ENCODE measurements around the gene CARNS1. TPM values are rescaled to one million over a fixed set of nuclear protein-coding genes. Genes with fewer than 3 reads are reported as not detected.

Gene CARNS1
- total and polyA plus RNA-seq, 4 donors, result 0.38 to 9.3 (median 7.6) TPM

DNA sequence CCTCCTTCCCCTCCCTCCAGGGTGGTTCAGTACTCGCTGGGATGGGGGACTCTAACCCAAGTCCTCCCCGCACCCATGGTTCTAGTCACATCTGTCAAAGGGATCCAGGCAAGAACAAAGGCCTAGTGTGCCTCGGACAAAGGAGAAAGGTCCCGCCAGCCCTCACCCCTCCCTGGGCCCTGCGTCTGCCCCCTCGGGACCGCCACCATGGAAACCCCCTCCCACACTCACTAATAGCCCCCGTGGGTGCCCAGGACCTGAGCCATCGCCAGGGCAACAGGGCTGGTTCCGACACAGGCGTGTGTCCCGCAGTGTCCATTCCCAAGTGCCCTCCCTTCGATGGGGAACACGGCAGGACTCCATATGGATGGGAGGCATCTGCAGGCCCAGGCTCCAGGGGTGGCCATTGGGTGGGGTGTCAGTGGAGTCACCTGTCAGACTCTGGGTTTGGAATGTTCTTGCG lies 5.1 kb upstream of the CARNS1 start:
- no peaks in the 10 kb centered on the region for H3K4me1 ChIP-seq (ENCODE audit: control insufficient read depth in 1 of 2, insufficient read depth in 2 of 2, low read length in 2 of 2)
- intact Hi-C loops (cut with DNase I), result no loop called here
- 56 to 67% methylated on average over 15 of the region's 15 CpGs for WGBS, 2 donors

DNA sequence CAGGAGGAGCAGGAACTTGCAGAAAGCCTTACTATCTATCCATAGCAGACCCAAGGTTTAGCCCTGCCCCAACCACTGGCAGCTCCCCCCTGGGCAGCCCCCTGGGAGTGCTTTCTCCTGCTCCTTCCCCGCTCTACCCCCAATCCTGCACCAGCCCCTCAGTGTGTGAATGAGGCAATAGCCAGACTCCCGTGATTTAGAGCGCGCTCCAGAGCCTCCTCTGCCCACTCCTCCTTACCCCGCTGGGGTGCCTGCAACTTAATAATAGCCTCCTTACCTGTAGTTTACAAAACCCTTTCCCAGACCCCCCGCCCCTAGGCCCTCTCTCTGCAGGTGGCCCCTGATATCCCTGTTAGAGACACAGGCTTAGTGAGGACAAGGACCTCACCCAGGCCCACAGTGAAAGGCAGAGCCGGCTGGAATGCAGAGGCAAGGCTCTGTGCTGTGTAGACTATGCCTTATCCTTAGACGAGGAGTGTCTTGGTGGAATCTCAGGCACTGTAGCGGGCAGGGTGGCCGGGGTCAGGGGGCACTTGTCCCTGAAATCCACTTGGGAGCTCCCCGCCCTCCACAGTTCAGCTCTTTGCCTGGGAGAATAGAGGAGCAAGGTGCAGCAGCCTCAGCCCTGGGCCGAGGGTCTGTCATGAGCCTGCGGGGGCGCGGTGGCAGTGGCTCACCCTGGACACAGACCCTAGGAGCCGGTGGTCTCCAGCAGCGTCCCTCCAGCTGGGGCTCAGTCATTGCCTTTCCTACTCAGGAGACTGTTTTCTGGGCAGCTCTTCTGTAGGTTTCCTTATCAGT lies 4.3 kb upstream of the CARNS1 start:
- Histone ChIP-seq H3K9me3 (ENCODE audit: control insufficient read depth, low read length) (no peaks in the 10 kb centered on the region), H3K27me3 (ENCODE audit: control insufficient read depth in 1 of 2, insufficient read depth in 2 of 2, low read length in 1 of 2) (no peaks in the 10 kb centered on the region), H3K36me3 (ENCODE audit: control insufficient read depth in 1 of 2, insufficient read depth in 2 of 2, low read length in 1 of 2) (no peaks in the 10 kb centered on the region), H3K4me1 (ENCODE audit: control insufficient read depth in 1 of 2, insufficient read depth in 2 of 2, low read length in 2 of 2) (no peaks in the 10 kb centered on the region), H3K4me3 (ENCODE audit: low read length in 2 of 2) (no peak overlapping the region), H3K27ac (ENCODE audit: low read depth in 1 of 2, low read length in 2 of 2) (no peak overlapping the region)
- no peak for ATAC-seq (ENCODE audit: low FRiP score)
- intact Hi-C loops (cut with DNase I), result no loop called here
- WGBS, 2 donors, result 69 to 73% methylated on average over 17 of the region's 17 CpGs
- DNase-seq, result no peak

More for the DNA sequence above, 5.1 kb upstream of the CARNS1 start:
- no peaks in the 10 kb centered on the region for H3K27me3 ChIP-seq (ENCODE audit: control insufficient read depth in 1 of 2, insufficient read depth in 2 of 2, low read length in 1 of 2)
- no peak for DNase-seq
- H3K36me3 ChIP-seq (ENCODE audit: control insufficient read depth in 1 of 2, insufficient read depth in 2 of 2, low read length in 1 of 2), result no peaks in the 10 kb centered on the region
- H3K9me3 ChIP-seq (ENCODE audit: control insufficient read depth, low read length), result no peaks in the 10 kb centered on the region
- ATAC-seq (ENCODE audit: low FRiP score), result no peak
- H3K27ac ChIP-seq (ENCODE audit: low read depth in 1 of 2, low read length in 2 of 2), result no peak overlapping the region
- H3K4me3 ChIP-seq (ENCODE audit: low read length in 2 of 2), result no peak overlapping the region

DNA sequence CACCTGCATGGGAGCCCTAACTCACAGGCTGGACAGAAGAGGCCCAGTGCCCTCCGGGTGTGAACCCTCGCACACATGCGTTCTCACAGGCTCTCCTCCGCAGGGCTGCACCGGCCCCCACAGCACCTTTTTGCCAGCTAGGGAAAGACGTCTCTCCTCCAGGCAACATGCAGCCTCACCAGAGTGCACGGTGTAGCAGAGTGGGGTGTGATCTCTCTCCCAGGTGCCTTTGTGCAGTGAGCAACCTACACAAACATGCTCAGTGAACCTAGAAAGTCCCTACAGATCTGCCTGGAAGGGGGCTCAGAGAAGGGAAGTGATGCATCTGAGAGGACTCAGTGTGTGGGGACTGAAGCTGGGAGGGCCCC lies 3.7 kb upstream of the CARNS1 start:
- no peak overlapping the region for H3K4me3 ChIP-seq (ENCODE audit: low read length in 2 of 2)
- H3K4me1 ChIP-seq (ENCODE audit: control insufficient read depth in 1 of 2, insufficient read depth in 2 of 2, low read length in 2 of 2), result no peaks in the 10 kb centered on the region
- no peaks in the 10 kb centered on the region for H3K9me3 ChIP-seq (ENCODE audit: control insufficient read depth, low read length)
- H3K27me3 ChIP-seq (ENCODE audit: control insufficient read depth in 1 of 2, insufficient read depth in 2 of 2, low read length in 1 of 2), result no peaks in the 10 kb centered on the region
- no peak for DNase-seq
- H3K36me3 ChIP-seq (ENCODE audit: control insufficient read depth in 1 of 2, insufficient read depth in 2 of 2, low read length in 1 of 2), result no peaks in the 10 kb centered on the region
- no peak for ATAC-seq (ENCODE audit: low FRiP score)
- WGBS, 2 donors, result 58 to 65% methylated on average over 7 of the region's 7 CpGs
- intact Hi-C loops (cut with DNase I), result no loop called here
- H3K27ac ChIP-seq (ENCODE audit: low read depth in 1 of 2, low read length in 2 of 2), result no peak overlapping the region

DNA sequence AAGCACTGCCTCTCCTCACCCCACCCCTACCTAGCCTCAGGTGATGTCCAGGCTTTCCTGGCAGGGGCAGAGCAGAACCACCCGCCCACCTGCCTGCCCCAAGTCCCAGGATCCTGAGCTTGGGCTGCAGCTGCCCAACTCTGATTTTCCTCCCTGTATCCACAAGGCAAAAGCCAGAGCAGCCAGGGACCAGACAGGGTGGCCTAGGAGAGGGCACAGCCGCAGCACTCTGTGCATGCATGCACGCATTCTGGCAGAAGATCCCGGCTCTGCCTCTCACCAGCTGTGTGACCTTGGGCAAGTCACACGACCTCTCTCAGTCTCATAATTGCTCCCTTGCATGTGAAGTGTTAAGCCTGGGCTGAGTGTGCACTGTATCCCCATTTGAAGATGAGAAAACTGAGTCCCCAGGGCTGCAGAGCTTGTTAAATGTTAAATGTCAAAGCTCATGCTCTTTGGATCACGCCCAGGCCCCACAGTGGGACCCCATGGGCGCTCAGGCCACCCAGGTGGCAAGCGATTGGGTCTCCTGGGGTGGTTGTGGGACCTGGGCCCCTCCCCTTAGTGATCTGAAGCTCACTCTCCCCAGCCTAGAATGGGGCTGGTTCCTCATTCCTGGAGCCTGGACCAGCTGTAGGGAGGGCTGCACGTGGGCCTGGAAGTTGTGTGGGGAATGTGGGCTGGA lies 2.8 kb upstream of the CARNS1 start:
- H3K27me3 ChIP-seq (ENCODE audit: control insufficient read depth in 1 of 2, insufficient read depth in 2 of 2, low read length in 1 of 2), result no peaks in the 10 kb centered on the region
- no peak overlapping the region for H3K4me3 ChIP-seq (ENCODE audit: low read length in 2 of 2)
- ATAC-seq (ENCODE audit: low FRiP score), result no peak
- no peaks in the 10 kb centered on the region for H3K36me3 ChIP-seq (ENCODE audit: control insufficient read depth in 1 of 2, insufficient read depth in 2 of 2, low read length in 1 of 2)
- intact Hi-C loops (cut with DNase I), result no loop called here
- H3K27ac ChIP-seq (ENCODE audit: low read depth in 1 of 2, low read length in 2 of 2), result no peak overlapping the region
- 74 to 80% methylated on average over 9 of the region's 9 CpGs for WGBS, 2 donors
- no peaks in the 10 kb centered on the region for H3K4me1 ChIP-seq (ENCODE audit: control insufficient read depth in 1 of 2, insufficient read depth in 2 of 2, low read length in 2 of 2)
- DNase-seq, result no peak
- no peaks in the 10 kb centered on the region for H3K9me3 ChIP-seq (ENCODE audit: control insufficient read depth, low read length)

DNA sequence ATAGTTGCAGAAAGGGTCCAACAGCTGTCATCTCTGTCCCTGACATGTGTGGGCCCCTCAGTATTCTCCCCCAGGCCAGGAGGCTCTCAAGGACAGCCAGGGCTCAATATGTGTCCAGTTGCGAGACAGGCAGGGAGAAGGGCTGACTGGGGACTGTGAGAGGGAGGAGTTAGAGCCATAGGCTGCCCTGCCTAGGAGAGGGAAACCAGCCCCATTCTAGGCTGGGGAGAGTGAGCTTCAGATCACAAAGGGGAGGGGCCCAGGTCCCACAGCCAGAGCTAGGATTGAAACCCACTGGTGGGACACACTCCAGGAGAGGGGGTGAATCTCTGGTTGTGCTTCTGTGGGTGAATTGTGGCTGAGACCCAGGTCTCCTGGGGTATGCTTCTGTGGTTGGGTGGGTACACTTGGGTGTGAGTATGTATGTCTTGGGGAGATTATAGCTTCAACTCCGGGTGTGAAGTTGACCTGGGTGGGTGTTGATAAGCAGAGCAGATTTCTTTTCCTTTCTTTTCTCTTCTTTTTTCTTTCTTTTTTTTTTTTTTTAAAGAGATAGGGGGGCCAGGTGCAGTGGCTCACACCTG lies 2.1 kb upstream of the CARNS1 start:
- Histone ChIP-seq H3K36me3 (ENCODE audit: control insufficient read depth in 1 of 2, insufficient read depth in 2 of 2, low read length in 1 of 2) (no peaks in the 10 kb centered on the region), H3K4me1 (ENCODE audit: control insufficient read depth in 1 of 2, insufficient read depth in 2 of 2, low read length in 2 of 2) (no peaks in the 10 kb centered on the region), H3K27ac (ENCODE audit: low read depth in 1 of 2, low read length in 2 of 2) (no peak overlapping the region), H3K9me3 (ENCODE audit: control insufficient read depth, low read length) (no peaks in the 10 kb centered on the region), H3K27me3 (ENCODE audit: control insufficient read depth in 1 of 2, insufficient read depth in 2 of 2, low read length in 1 of 2) (no peaks in the 10 kb centered on the region), H3K4me3 (ENCODE audit: low read length in 2 of 2) (no peak overlapping the region)
- intact Hi-C loops (cut with DNase I), result no loop called here
- DNase-seq (no peak), ATAC-seq (ENCODE audit: low FRiP score) (no peak)
- 76 to 90% methylated on average over 2 of the region's 2 CpGs for WGBS, 2 donors

DNA sequence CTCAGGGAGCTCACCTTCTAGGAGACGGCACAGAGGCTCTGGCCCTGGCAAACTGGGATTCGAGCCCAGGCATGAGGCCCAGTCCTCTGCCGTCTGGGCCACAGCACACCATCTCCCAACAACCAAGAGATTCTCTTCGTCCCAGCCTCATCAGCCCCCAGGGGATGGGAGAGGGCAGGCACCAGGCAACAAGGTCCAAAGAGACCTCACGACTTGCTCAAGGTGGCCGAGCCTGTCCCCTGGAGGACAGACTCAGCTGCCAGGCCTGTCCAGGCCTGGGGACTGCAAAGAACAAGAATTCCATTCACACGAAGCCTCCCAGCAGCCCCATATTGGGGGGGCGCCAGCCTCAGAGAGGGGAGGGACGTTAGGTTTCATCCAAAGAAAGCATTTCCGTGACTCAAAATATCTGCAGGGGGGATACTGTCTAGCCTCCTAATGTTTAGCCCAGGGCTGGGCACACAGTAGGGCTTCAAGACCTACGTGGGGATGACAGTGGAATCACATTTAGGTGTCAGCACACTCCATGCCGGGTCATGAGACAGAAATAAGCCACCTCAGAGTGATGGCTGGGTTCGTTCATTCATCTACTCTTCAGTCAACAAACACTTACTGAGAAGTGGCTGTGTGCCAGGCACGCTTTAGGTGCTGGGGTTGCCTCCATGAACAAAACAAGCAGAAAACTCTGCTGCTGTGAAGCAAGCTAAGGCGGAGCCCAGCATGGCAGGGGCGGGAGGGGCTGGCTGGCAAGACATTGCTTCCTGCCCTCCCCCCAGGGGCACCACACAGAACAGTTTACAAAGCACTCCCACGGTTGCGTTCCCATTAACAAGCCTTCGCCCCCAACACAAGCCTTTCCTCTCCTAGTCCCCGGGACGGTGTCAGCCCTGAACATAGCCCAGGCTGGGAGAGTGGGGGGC lies 1.2 kb downstream of the CARNS1 start:
- H3K4me3 ChIP-seq (ENCODE audit: low read length in 2 of 2), result no peak overlapping the region
- DNase-seq (no peak), ATAC-seq (ENCODE audit: low FRiP score) (no peak)
- no peaks in the 10 kb centered on the region for H3K27me3 ChIP-seq (ENCODE audit: control insufficient read depth in 1 of 2, insufficient read depth in 2 of 2, low read length in 1 of 2)
- H3K36me3 ChIP-seq (ENCODE audit: control insufficient read depth in 1 of 2, insufficient read depth in 2 of 2, low read length in 1 of 2), result no peaks in the 10 kb centered on the region
- H3K4me1 ChIP-seq (ENCODE audit: control insufficient read depth in 1 of 2, insufficient read depth in 2 of 2, low read length in 2 of 2), result no peaks in the 10 kb centered on the region
- WGBS, 2 donors, result 11 to 22% methylated on average over 19 to 21 of the region's 21 CpGs
- peak overlapping the region in 1 of 2 donors; percentile 54 for H3K27ac ChIP-seq (ENCODE audit: low read depth in 1 of 2, low read length in 2 of 2)
- intact Hi-C loops (cut with DNase I), result no loop called here
- no peaks in the 10 kb centered on the region for H3K9me3 ChIP-seq (ENCODE audit: control insufficient read depth, low read length)

DNA sequence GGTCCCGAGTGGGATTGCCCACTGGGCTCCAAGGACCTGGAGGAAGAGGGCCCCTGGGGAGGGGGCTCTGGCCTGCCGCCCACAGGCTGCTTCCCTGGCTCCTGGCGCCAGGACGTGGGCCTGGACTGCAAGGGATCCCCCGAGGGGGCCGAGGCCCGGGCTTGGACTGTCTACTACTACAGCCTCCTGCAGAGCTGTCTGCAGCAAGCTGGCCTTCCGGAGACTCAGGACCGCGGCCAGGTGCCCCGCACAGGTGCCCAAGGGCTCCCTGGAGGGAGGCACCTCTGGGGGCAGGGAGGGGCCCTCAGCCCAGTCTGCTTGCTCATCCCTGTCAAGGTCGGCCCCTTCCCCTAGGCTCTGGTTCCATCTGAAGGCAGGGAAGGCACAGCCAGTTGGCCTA lies 1.9 kb downstream of the CARNS1 start:
- no peaks in the 10 kb centered on the region for H3K4me1 ChIP-seq (ENCODE audit: control insufficient read depth in 1 of 2, insufficient read depth in 2 of 2, low read length in 2 of 2)
- H3K4me3 ChIP-seq (ENCODE audit: low read length in 2 of 2), result no peak overlapping the region
- no peaks in the 10 kb centered on the region for H3K9me3 ChIP-seq (ENCODE audit: control insufficient read depth, low read length)
- no peaks in the 10 kb centered on the region for H3K27me3 ChIP-seq (ENCODE audit: control insufficient read depth in 1 of 2, insufficient read depth in 2 of 2, low read length in 1 of 2)
- intact Hi-C loops (cut with DNase I), result no loop called here
- ATAC-seq (ENCODE audit: low FRiP score), result no peak
- DNase-seq, result no peak
- H3K27ac ChIP-seq (ENCODE audit: low read depth in 1 of 2, low read length in 2 of 2), result peak overlapping the region in 1 of 2 donors; percentile 54
- 84 to 85% methylated on average over 12 of the region's 12 CpGs for WGBS, 2 donors
- H3K36me3 ChIP-seq (ENCODE audit: control insufficient read depth in 1 of 2, insufficient read depth in 2 of 2, low read length in 1 of 2), result no peaks in the 10 kb centered on the region

DNA sequence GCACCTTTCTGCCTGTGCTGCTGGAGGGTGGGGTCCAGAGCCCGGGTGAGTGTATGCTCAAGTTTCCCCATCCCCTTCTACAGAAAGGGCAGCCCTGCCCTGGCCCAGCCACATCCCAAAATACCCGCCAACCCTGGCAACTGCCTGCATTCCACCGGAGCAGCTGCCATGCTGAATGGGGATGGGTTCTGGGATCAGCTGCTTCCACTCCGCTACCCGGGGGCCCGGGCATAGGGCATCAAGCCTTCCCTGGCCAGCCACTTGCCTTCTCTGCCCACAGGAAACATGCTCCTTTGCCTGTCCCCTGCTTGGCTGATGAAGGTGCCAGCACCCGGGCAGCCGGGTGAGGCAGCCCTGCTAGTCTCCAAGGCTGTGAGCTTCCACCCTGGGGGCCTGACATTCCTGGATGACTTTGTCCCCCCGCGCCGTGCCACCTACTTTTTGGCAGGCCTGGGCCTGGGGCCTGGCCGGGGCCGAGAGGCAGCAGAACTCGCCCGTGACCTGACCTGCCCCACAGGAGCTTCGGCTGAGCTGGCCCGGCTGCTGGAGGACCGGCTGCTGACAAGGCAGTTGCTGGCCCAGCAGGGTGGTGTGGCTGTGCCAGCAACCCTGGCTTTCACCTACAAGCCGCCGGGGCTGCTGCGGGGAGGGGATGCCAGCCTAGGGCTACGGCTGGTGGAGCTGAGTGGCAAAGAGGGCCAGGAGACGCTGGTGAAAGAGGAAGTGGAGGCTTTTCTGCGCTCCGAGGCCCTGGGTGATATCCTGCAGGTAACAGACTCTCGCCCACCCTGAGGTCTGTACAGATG lies 3.2 kb downstream of the CARNS1 start:
- Histone ChIP-seq H3K36me3 (ENCODE audit: control insufficient read depth in 1 of 2, insufficient read depth in 2 of 2, low read length in 1 of 2) (no peaks in the 10 kb centered on the region), H3K4me1 (ENCODE audit: control insufficient read depth in 1 of 2, insufficient read depth in 2 of 2, low read length in 2 of 2) (no peaks in the 10 kb centered on the region), H3K27me3 (ENCODE audit: control insufficient read depth in 1 of 2, insufficient read depth in 2 of 2, low read length in 1 of 2) (no peaks in the 10 kb centered on the region), H3K27ac (ENCODE audit: low read depth in 1 of 2, low read length in 2 of 2) (peak overlapping the region in 1 of 2 donors; percentile 54), H3K4me3 (ENCODE audit: low read length in 2 of 2) (no peak overlapping the region), H3K9me3 (ENCODE audit: control insufficient read depth, low read length) (no peaks in the 10 kb centered on the region)
- intact Hi-C loops (cut with DNase I), result no loop called here
- WGBS, 2 donors, result 8 to 18% methylated on average over 26 of the region's 26 CpGs
- DNase-seq (no peak), ATAC-seq (ENCODE audit: low FRiP score) (no peak)

Data from aorta (tissue), 5 donors.